NB4 (cell line): Measurements from ENCODE around the gene SSBP4.

Source experiments
- DNase-seq: peaks from one replicate; pipeline ENCODE4 v3.0.0; 2010; ENCODE audit warnings: low read depth
- H3K4me3 ChIP-seq: one replicate; pipeline ENCODE4 v1.5.1; 2011; ENCODE audit warnings: mild to moderate bottlenecking, low read depth, low read length, moderate library complexity
- MYC ChIP-seq: IDR thresholded peaks from 2 replicates; pipeline ENCODE4 v1.6.1; 2011; ENCODE audit warnings: low read depth, low read length
- POLR2A ChIP-seq: IDR thresholded peaks from 2 replicates; pipeline ENCODE4 v1.6.1; 2011; ENCODE audit warnings: mild to moderate bottlenecking; ENCODE audit not compliant: insufficient read length; ENCODE audit errors: extremely low read depth
- TF ChIP-seq, protein P1 (sequence below): IDR thresholded peaks from one replicate; pipeline ENCODE4 v1.5.1; 2012; ENCODE audit warnings: low read depth, low read length
- TF ChIP-seq, protein P2 (sequence below): IDR thresholded peaks from 2 replicates; pipeline ENCODE4 v1.6.1; 2011; ENCODE audit warnings: low read depth, low read length

Gene SSBP4

DNA sequence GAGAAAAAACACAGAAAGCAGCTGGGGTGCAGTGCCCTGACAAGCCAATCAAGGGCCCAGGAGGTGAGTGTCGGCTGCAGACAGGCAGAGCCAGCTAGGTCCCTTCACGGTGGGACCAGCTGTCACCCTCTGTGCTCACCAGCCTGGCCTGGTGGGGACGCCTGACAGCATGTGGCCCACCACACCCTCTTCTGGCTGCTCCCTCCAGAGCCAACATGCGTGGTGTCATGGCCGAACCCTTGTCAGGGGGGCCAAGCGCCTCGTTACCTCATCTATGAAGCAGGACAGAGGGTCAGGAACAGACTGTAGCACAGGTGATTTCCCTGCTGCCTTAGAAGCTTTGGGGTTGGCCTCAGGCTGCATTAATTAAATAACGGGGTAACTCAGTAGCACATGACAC lies 58.8 kb downstream of the SSBP4 start:
- TF ChIP-seq, protein P1, sequence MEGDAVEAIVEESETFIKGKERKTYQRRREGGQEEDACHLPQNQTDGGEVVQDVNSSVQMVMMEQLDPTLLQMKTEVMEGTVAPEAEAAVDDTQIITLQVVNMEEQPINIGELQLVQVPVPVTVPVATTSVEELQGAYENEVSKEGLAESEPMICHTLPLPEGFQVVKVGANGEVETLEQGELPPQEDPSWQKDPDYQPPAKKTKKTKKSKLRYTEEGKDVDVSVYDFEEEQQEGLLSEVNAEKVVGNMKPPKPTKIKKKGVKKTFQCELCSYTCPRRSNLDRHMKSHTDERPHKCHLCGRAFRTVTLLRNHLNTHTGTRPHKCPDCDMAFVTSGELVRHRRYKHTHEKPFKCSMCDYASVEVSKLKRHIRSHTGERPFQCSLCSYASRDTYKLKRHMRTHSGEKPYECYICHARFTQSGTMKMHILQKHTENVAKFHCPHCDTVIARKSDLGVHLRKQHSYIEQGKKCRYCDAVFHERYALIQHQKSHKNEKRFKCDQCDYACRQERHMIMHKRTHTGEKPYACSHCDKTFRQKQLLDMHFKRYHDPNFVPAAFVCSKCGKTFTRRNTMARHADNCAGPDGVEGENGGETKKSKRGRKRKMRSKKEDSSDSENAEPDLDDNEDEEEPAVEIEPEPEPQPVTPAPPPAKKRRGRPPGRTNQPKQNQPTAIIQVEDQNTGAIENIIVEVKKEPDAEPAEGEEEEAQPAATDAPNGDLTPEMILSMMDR, result no peak
- TF ChIP-seq POLR2A, result no peak
- TF ChIP-seq, protein P2, sequence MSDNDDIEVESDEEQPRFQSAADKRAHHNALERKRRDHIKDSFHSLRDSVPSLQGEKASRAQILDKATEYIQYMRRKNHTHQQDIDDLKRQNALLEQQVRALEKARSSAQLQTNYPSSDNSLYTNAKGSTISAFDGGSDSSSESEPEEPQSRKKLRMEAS, result no peak
- no peak for TF ChIP-seq MYC
- H3K4me3 ChIP-seq, result no peak overlapping the region
- DNase-seq, result no peak

DNA sequence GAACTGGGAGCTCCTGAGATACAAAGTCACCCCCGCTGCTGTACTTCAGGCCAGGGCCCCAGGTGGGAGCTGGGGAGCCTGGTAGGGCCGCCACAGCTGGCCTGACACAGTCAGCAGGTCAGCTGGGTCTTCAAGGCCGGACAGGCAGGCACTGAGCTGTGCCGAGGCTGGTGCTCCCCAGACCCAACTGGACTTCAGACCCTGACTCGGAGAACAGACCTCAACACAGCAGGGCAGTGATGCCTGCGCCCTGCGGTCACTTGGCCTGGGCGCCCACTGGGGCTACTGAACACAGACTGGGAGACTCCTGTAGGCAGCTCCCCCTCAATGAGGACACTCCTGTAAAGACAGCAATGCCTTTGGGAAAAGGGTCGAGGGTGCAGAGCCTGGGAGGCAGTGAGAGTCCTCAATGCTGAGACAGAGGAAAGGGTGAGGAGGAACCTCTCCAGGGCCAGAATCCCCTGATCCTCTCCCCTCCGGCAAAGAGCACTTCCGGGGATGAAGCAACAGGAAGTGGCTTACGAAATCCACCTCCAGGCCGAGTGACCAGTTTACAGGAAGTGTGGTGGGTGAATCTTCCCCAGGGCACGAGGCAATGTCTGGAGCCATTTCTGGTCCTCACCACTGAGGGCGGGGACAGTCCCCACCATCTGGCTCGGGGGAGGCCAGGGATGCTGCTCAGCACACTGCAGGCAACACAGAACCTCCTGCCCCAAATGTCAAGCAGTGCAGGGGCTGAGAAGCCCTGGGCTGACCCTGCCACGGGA lies 59.5 kb downstream of the SSBP4 start:
- DNase-seq, result peak; percentile 98
- TF ChIP-seq POLR2A (no peak), MYC (peak; percentile 99)
- TF ChIP-seq, protein P1, result no peak
- TF ChIP-seq, protein P2, result peak; percentile 94
- H3K4me3 ChIP-seq, result no peak overlapping the region

DNA sequence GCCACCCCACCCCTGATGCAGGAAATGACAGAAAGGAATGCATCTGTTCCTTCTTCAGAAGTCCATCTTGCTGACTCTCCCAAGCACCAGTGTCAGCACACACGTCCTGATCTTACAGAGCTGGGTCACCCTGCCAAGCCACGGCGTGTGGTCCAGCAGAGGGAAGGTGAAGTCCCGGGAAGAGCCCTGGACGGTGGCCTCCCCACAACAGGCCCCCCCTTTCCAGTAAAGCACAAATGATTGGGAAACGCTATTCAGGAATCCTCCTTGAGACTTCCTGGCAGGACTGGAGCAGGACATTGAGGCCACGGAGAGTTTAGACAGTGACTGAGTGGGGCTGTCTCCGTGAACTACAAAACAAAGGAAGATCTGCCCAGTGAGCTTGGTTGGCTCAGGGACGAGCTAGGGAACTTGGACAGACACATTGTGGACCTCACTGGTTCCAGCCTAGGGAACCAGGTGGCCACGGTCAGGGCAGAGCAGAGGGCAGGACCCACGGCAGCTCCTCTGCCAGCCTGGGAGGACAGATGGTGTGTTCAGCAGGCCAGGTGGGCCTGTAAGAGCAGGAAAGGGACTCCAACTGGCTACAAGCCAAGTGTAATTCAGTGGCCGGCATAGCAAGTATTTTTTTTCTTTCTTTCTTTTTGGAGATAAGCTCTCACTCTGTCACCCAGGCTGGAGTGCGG lies 61.0 kb downstream of the SSBP4 start:
- no peak for DNase-seq
- no peak overlapping the region for H3K4me3 ChIP-seq
- TF ChIP-seq, protein P2, result no peak
- TF ChIP-seq MYC, result no peak
- TF ChIP-seq, protein P1, result no peak
- no peak for TF ChIP-seq POLR2A

DNA sequence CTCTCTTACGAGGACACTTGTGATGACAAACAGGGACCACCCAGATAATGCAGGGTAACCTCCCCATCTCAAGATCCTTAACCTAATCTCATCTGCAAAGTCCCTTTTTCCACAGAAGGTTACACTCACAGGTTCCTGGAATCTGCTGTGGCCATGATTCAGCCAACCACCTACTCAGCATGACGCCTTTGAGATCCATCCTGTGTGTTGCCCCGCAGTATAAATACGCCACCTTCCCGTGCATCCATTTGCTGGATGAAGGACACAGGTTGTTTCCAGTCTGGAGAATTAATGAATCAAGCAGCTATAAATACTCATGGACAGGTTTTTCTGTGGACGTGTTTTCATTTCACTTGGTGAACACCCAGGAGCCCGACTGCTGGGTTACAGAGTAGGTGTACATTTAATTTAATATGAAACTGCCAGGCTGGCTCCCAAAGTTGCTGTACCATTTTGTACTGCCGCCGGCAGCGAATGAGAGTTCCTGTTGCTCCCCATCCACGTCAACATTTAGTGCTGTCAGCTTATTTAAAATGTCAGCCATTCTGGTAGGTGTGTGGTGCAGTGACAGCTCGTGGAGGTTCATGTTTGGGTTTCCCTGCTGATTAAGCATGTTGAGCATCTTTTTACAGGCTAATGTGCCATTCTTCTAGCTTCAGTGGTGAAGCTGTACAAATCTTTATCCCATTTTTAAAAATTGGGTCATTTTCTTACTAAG lies 62.5 kb downstream of the SSBP4 start:
- TF ChIP-seq POLR2A (no peak), MYC (no peak)
- TF ChIP-seq, protein P2, result no peak
- TF ChIP-seq, protein P1, result no peak
- DNase-seq, result no peak
- H3K4me3 ChIP-seq, result no peak overlapping the region

DNA sequence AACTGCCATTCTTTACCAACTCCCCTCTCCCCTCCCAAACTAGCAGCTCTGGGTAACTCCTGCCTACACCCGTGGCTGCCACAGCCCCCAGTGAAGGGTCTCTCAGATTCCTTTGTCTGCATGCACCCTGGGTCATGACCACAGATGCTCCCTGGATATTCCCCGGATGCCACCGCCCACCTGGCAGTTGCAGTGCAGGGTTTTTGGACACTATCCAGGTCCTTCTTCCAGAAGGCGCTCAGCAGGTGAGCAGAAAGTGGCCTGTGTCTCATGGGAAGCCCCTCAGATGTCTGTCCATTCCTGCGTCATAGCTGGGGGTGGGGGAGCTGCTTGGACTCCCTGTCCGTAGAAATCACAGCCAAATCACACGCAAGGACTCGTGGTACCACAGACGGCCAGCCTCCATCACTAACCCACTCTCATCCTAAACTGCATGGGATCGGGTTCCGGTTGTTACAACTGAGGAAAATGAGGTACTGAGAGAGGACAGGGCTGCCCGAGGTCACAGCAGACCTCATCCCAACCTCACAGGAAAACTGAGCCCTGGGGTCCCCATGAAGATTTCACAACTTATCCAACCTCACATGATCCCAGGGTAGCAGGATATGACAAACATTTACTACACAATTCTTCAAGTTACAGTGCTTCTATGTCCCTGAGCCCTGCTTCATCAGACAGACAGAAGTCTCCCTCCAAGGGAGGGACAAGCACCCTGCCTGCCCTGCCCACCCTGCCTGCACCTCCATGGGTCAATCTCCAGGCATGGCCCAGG lies 64.1 kb downstream of the SSBP4 start:
- TF ChIP-seq MYC (no peak), POLR2A (no peak)
- TF ChIP-seq, protein P2, result no peak
- TF ChIP-seq, protein P1, result no peak
- H3K4me3 ChIP-seq, result no peak overlapping the region
- peak; percentile 30 for DNase-seq
